Type B pancreatic cell (in vitro differentiated cells): Measurements from ENCODE around the gene ADGRV1. TPM values are rescaled to one million over a fixed set of nuclear protein-coding genes. Genes with fewer than 3 reads are reported as not detected.

ENCODE experiments used
- DNase-seq: peaks from one replicate; pipeline ENCODE4 v3.0.0; 2021; ENCODE audit warnings: mixed read lengths; ENCODE audit not compliant: unreplicated experiment; ENCODE audit errors: extremely low spot score
- H3K27ac Mint-ChIP-seq: 2 replicates; pipeline ENCODE4 v1.8.0; 2021; ENCODE audit warnings: mild to moderate bottlenecking, mixed read lengths
- H3K27me3 Mint-ChIP-seq: 2 replicates; pipeline ENCODE4 v1.8.0; 2021; ENCODE audit warnings: mixed read lengths
- H3K36me3 Mint-ChIP-seq: 2 replicates; pipeline ENCODE4 v1.8.0; 2021; ENCODE audit warnings: mixed read lengths
- H3K4me1 Mint-ChIP-seq: one replicate; pipeline ENCODE4 v1.8.0; 2021; ENCODE audit warnings: mixed read lengths; ENCODE audit not compliant: unreplicated experiment
- H3K4me3 Mint-ChIP-seq: 2 replicates; pipeline ENCODE4 v1.8.0; 2021; ENCODE audit warnings: mild to moderate bottlenecking, mixed read lengths
- H3K9me3 Mint-ChIP-seq: 2 replicates; pipeline ENCODE4 v1.8.0; 2021; ENCODE audit warnings: mixed read lengths
- total RNA-seq: library from RNA; stranded (reverse); gene quantifications from 2 replicates; pipeline ENCODE4 v1.2.1, GENCODE V29; 2021; ENCODE audit warnings: low replicate concordance
- TF ChIP-seq, protein P1 (sequence below): fragments of 200-600 bp; sonication (generic); conservative IDR thresholded peaks from 2 replicates; pipeline ENCODE4 v1.5.0; 2021; ENCODE audit warnings: antibody characterized with exemption, mild to moderate bottlenecking

The ADGRV1 gene
- total RNA-seq, 1 donor from 2014 or later, result 29.5 TPM

DNA sequence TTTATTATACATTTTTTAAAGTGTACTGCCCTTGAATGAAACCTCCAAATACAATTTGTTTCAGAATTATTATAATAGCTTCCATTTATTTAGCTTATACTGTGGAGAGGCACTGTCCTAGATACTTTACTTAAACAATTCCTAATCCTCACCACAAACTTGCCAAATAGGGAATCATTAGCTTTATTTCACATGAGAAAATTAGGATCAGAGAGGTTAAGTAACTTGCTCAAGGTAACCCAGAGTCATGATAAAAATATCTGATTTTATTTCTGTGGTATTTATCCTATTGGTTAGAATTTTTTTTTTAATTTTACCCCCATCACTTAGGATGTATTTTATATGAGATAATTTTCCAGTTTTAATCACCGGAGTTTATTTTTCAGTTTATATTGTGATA, 78.4 kb downstream of the ADGRV1 start:
- H3K36me3 Mint-ChIP-seq, result no peaks in the 10 kb centered on the region
- no peaks in the 10 kb centered on the region for H3K4me1 Mint-ChIP-seq
- TF ChIP-seq, protein P1, sequence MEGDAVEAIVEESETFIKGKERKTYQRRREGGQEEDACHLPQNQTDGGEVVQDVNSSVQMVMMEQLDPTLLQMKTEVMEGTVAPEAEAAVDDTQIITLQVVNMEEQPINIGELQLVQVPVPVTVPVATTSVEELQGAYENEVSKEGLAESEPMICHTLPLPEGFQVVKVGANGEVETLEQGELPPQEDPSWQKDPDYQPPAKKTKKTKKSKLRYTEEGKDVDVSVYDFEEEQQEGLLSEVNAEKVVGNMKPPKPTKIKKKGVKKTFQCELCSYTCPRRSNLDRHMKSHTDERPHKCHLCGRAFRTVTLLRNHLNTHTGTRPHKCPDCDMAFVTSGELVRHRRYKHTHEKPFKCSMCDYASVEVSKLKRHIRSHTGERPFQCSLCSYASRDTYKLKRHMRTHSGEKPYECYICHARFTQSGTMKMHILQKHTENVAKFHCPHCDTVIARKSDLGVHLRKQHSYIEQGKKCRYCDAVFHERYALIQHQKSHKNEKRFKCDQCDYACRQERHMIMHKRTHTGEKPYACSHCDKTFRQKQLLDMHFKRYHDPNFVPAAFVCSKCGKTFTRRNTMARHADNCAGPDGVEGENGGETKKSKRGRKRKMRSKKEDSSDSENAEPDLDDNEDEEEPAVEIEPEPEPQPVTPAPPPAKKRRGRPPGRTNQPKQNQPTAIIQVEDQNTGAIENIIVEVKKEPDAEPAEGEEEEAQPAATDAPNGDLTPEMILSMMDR, result no peak
- no peak overlapping the region for H3K4me3 Mint-ChIP-seq
- H3K9me3 Mint-ChIP-seq, result no peaks in the 10 kb centered on the region
- H3K27ac Mint-ChIP-seq, result no peak overlapping the region
- no peak for DNase-seq
- no peaks in the 10 kb centered on the region for H3K27me3 Mint-ChIP-seq

DNA sequence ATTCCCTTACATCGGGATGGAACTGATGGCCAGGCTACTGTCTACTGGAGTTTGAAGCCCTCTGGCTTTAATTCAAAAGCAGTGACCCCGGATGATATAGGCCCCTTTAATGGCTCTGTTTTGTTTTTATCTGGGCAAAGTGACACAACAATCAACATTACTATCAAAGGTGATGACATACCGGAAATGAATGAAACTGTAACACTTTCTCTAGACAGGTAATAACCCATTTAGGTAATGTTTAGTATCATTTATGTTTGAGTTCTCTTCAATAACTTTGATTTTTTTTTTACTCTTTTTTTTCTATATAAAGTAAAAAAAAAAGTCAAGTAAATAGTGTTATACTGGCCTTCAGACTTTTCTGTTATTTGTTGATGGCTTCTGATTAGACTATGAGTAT, 79.1 kb downstream of the ADGRV1 start:
- Mint-ChIP-seq H3K4me1 (no peaks in the 10 kb centered on the region), H3K27me3 (no peaks in the 10 kb centered on the region), H3K27ac (no peak overlapping the region), H3K9me3 (no peaks in the 10 kb centered on the region), H3K36me3 (no peaks in the 10 kb centered on the region), H3K4me3 (no peak overlapping the region)
- TF ChIP-seq, protein P1, result no peak
- DNase-seq, result no peak

DNA sequence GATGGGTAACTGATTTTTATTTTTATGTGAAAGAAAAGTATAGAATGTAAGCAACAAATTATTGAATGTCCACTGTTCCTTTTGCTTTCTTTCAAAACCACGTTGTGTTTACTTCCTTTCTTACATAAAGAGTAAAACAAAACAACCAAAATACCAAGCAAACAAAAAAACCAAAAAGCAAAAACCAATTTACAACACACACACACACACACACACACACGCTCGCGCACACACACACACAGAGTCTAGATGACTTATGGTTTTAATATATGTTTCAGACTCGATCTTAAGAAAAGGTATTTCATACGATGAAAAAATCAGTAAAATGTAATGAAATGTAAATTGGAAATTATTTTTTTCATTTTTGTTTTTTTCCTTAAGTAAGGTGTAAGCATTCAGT, 80.3 kb downstream of the ADGRV1 start:
- Mint-ChIP-seq H3K27ac (no peak overlapping the region), H3K36me3 (no peaks in the 10 kb centered on the region), H3K4me1 (no peaks in the 10 kb centered on the region), H3K9me3 (no peaks in the 10 kb centered on the region), H3K27me3 (no peaks in the 10 kb centered on the region), H3K4me3 (no peak overlapping the region)
- TF ChIP-seq, protein P1, result no peak
- DNase-seq, result no peak

DNA sequence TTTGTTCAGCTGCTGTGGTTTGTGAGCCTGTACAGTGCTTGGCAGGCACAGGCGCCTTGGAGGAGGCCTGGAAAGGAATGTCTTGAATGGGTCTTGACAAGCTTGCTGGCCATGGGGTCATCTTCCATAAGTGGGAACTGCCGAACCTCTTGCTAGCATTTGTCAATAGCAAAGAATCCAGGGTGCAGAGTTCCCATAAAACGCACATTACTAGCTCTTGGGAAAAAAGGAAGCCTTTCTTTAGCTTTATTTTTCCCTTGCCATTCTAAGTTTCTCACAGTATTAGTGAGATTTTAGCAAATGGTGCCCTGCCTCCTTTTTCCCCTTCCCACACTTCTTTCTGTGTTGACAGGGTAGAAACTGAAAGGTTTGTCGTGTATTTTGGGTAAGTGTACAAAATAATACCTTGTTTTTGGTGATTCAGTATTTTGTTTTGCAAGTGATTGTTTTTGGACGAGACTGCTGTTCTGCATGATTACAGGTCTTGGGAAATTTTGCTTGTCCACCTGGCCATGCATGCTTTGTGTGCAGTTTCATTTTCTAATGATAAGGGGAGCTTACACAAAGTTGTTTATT, 82.0 kb downstream of the ADGRV1 start:
- TF ChIP-seq, protein P1, result no peak
- no peak overlapping the region for H3K4me3 Mint-ChIP-seq
- DNase-seq, result no peak
- H3K36me3 Mint-ChIP-seq, result no peaks in the 10 kb centered on the region
- no peaks in the 10 kb centered on the region for H3K9me3 Mint-ChIP-seq
- H3K27me3 Mint-ChIP-seq, result no peaks in the 10 kb centered on the region
- H3K27ac Mint-ChIP-seq, result no peak overlapping the region
- peaks cover 7% of the 10 kb centered on the region for H3K4me1 Mint-ChIP-seq

DNA sequence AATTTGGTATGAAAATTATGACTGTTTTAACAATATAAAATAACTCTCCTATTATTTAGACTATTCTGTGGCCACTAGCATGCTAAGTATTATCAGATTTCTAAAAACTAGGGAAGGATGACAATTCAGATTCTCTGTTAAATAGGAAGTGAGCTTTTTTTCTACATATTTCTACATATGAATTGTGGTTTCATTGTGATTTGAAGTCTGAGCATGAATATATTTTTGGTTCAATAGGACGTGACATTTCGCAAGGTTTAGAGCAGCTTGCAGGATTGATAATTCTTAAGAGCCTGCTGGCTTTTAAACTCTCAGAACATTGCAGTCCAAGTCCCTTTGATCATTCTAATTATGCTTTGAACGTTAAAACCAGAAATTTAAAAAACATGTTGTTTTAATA, 82.9 kb downstream of the ADGRV1 start:
- Mint-ChIP-seq H3K27ac (no peak overlapping the region), H3K4me1 (peaks cover 7% of the 10 kb centered on the region), H3K9me3 (no peaks in the 10 kb centered on the region), H3K36me3 (no peaks in the 10 kb centered on the region), H3K27me3 (no peaks in the 10 kb centered on the region), H3K4me3 (no peak overlapping the region)
- TF ChIP-seq, protein P1, result no peak
- no peak for DNase-seq
